Glutamatergic neuron (in vitro differentiated cells): ENCODE measurements around the gene ARHGAP33. TPM values are rescaled to one million over a fixed set of nuclear protein-coding genes. Genes with fewer than 3 reads are reported as not detected.
A peak's percentile ranks its signal among the peaks of the same experiment; 100 is the strongest.

ENCODE experiments used
- DNase-seq: peaks from one replicate; pipeline ENCODE4 v3.0.0; 2022
- H3K27ac Mint-ChIP-seq: one replicate; pipeline ENCODE4 v1.8.0; 2020; ENCODE audit warnings: mild to moderate bottlenecking, mixed read lengths, inconsistent platforms; ENCODE audit not compliant: unreplicated experiment
- H3K27me3 Mint-ChIP-seq: one replicate; pipeline ENCODE4 v1.8.0; 2020; ENCODE audit warnings: mild to moderate bottlenecking, moderate library complexity, mixed read lengths, inconsistent platforms; ENCODE audit not compliant: unreplicated experiment
- H3K36me3 Mint-ChIP-seq: one replicate; pipeline ENCODE4 v1.8.0; 2020; ENCODE audit warnings: mild to moderate bottlenecking, mixed read lengths, inconsistent platforms; ENCODE audit not compliant: unreplicated experiment
- H3K4me1 Mint-ChIP-seq: one replicate; pipeline ENCODE4 v1.8.0; 2020; ENCODE audit warnings: mild to moderate bottlenecking, low read depth, mixed read lengths, inconsistent platforms; ENCODE audit not compliant: unreplicated experiment
- H3K4me3 Mint-ChIP-seq: one replicate; pipeline ENCODE4 v1.8.0; 2020; ENCODE audit warnings: mild to moderate bottlenecking, mixed read lengths, inconsistent platforms; ENCODE audit not compliant: unreplicated experiment
- H3K9me3 Mint-ChIP-seq: one replicate; pipeline ENCODE4 v1.8.0; 2020; ENCODE audit warnings: mild to moderate bottlenecking, moderate library complexity, mixed read lengths, inconsistent platforms; ENCODE audit not compliant: unreplicated experiment
- CTCF ChIP-seq: fragments of 200-600 bp; sonication (generic); IDR thresholded peaks from one replicate; pipeline ENCODE4 v1.5.0; 2021; ENCODE audit not compliant: partially characterized antibody, unreplicated experiment
- total RNA-seq: library from RNA; stranded (reverse); fragmentation: NEBNext Ultra II Directional; extraction: Animal tissue kit (Norgen Biotek cat#: 25700); gene quantifications from one replicate; pipeline ENCODE4 v1.2.1, GENCODE V29; 2021; ENCODE audit not compliant: unreplicated experiment

ARHGAP33 gene
- total RNA-seq, 1 donor from 2014 or later = 180 TPM

GRCh38 chr19:35740423-35741202 lies 34.8 kb upstream of the ARHGAP33 start:
- TF ChIP-seq CTCF = peak; percentile 11
- Mint-ChIP-seq H3K4me3 (peak overlapping the region; percentile 91), H3K27ac (peak overlapping the region; percentile 95), H3K9me3 (peaks cover 12% of the 10 kb centered on the region), H3K4me1 (no peaks in the 10 kb centered on the region), H3K27me3 (no peaks in the 10 kb centered on the region), H3K36me3 (peaks cover 2% of the 10 kb centered on the region)
- DNase-seq = peak; percentile 99

GRCh38 chr19:35741203-35741515 lies 34.2 kb upstream of the ARHGAP33 start:
- Mint-ChIP-seq H3K36me3 (no peaks in the 10 kb centered on the region), H3K27me3 (no peaks in the 10 kb centered on the region), H3K9me3 (peaks cover 12% of the 10 kb centered on the region), H3K27ac (peak overlapping the region; percentile 95), H3K4me3 (peak overlapping the region; percentile 91), H3K4me1 (peaks cover 1% of the 10 kb centered on the region)
- peak; percentile 9 for TF ChIP-seq CTCF
- no peak for DNase-seq

- Mint-ChIP-seq H3K27me3 (no peaks in the 10 kb centered on the region), H3K4me1 (peaks cover 6% of the 10 kb centered on the region), H3K36me3 (no peaks in the 10 kb centered on the region), H3K9me3 (peaks cover 10% of the 10 kb centered on the region), H3K4me3 (peak within 1 kb of the TSS; percentile 52), H3K27ac (peak within 1 kb of the TSS; percentile 62)
- DNase-seq = no peak
- no peak for TF ChIP-seq CTCF
Measured at GRCh38 chr19:35742121-35742724, 33.1 kb upstream of the ARHGAP33 start, which contains the start of gene IGFLR1. IGFLR1 (minus strand) TSS chr19:35742452; CDS start chr19:35741180, 1,272 bp downstream.

GRCh38 chr19:35743640-35744429 lies 31.5 kb upstream of the ARHGAP33 start:
- peak overlapping the region; percentile 98 for H3K4me3 Mint-ChIP-seq
- H3K27ac Mint-ChIP-seq = peak overlapping the region; percentile 96
- TF ChIP-seq CTCF = no peak
- H3K9me3 Mint-ChIP-seq = peaks cover 9% of the 10 kb centered on the region
- no peak for DNase-seq
- no peaks in the 10 kb centered on the region for H3K27me3 Mint-ChIP-seq
- H3K4me1 Mint-ChIP-seq = peaks cover 9% of the 10 kb centered on the region
- no peaks in the 10 kb centered on the region for H3K36me3 Mint-ChIP-seq
